Measurements from ENCODE around the gene MLH1.

The MLH1 gene

DNA sequence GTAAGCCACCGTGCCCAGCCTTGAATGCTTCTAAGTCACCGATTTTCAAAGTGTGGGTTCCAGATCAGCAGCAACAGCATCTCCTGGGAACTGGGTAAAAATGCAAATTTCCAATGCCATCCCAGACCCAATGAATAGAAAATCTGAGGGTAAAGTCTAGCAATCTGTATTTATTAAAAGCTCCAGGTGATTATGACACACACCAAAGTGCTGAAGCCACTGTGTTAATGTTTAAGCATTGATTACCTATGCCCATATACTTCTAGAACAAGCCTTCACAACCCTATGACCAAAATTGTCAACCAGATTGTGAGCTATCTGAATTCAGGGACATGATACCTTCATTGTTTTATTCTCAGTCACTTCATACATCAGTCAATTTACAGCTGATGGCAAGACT lies 94.6 kb downstream of the MLH1 start:
- no peak for TF ChIP-seq FOXP2 (optimal IDR thresholded peaks at IDR 0.05; ENCODE audit: borderline replicate concordance, extremely low read depth, extremely low read length, insufficient read depth)
- no peak for TF ChIP-seq POLR2AphosphoS5 (IDR thresholded peaks at IDR 0.05; ENCODE audit: low read depth, low read length)
- TF ChIP-seq SIN3A (IDR thresholded peaks at IDR 0.05; ENCODE audit: borderline replicate concordance, insufficient read depth, low read length), result no peak
- TF ChIP-seq TAF1 (IDR thresholded peaks at IDR 0.05; ENCODE audit: borderline replicate concordance, insufficient read depth, low read length), result no peak
- TF ChIP-seq, protein P1, sequence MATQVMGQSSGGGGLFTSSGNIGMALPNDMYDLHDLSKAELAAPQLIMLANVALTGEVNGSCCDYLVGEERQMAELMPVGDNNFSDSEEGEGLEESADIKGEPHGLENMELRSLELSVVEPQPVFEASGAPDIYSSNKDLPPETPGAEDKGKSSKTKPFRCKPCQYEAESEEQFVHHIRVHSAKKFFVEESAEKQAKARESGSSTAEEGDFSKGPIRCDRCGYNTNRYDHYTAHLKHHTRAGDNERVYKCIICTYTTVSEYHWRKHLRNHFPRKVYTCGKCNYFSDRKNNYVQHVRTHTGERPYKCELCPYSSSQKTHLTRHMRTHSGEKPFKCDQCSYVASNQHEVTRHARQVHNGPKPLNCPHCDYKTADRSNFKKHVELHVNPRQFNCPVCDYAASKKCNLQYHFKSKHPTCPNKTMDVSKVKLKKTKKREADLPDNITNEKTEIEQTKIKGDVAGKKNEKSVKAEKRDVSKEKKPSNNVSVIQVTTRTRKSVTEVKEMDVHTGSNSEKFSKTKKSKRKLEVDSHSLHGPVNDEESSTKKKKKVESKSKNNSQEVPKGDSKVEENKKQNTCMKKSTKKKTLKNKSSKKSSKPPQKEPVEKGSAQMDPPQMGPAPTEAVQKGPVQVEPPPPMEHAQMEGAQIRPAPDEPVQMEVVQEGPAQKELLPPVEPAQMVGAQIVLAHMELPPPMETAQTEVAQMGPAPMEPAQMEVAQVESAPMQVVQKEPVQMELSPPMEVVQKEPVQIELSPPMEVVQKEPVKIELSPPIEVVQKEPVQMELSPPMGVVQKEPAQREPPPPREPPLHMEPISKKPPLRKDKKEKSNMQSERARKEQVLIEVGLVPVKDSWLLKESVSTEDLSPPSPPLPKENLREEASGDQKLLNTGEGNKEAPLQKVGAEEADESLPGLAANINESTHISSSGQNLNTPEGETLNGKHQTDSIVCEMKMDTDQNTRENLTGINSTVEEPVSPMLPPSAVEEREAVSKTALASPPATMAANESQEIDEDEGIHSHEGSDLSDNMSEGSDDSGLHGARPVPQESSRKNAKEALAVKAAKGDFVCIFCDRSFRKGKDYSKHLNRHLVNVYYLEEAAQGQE (IDR thresholded peaks at IDR 0.05; ENCODE audit: insufficient read depth in 1 of 2, low read depth in 2 of 2, low read length in 2 of 2), result no peak

DNA sequence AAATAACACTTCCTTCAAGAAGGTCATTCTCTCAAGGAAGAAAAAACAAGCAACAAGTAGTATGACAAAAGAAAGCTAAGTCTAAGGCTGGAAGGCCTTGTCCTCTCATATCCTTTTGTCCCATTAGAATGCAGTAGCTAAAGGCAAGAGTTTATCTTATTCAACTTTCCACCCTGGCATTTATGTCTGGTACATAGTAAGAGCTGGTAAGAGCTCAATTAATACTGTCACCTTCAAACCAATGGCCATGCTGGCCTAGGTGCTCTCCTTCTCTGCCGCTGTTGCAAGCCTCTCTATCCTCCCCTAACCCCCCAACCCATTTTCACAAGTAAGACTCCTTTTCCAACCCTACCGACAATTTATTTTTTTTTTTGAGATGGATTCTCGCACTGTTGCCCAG lies 99.2 kb downstream of the MLH1 start:
- TF ChIP-seq POLR2AphosphoS5 (IDR thresholded peaks at IDR 0.05; ENCODE audit: low read depth, low read length) (no peak), FOXP2 (optimal IDR thresholded peaks at IDR 0.05; ENCODE audit: borderline replicate concordance, extremely low read depth, extremely low read length, insufficient read depth) (no peak), TAF1 (IDR thresholded peaks at IDR 0.05; ENCODE audit: borderline replicate concordance, insufficient read depth, low read length) (no peak), SIN3A (IDR thresholded peaks at IDR 0.05; ENCODE audit: borderline replicate concordance, insufficient read depth, low read length) (no peak)
- TF ChIP-seq, protein P1 (IDR thresholded peaks at IDR 0.05; ENCODE audit: insufficient read depth in 1 of 2, low read depth in 2 of 2, low read length in 2 of 2), result no peak

DNA sequence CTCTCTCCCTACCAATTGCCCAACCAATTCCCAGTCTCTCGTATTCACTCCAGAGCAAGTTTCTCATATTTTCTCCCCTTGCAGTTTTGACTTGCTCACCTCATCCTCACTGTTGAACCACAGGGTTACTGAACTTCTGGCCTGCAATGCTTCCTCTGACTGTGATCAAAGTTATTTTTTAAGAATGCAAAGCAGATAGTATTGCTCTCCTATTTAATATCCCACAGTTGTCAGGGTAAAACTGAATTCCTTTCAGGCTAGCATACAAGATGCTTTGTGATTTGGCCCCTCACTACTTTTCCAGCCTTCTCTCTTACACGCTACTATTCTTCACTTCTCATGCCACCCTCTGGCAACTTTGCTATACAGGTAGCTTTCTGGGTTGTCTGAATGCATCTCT lies 100.2 kb downstream of the MLH1 start:
- TF ChIP-seq SIN3A (IDR thresholded peaks at IDR 0.05; ENCODE audit: borderline replicate concordance, insufficient read depth, low read length) (no peak), TAF1 (IDR thresholded peaks at IDR 0.05; ENCODE audit: borderline replicate concordance, insufficient read depth, low read length) (no peak), FOXP2 (optimal IDR thresholded peaks at IDR 0.05; ENCODE audit: borderline replicate concordance, extremely low read depth, extremely low read length, insufficient read depth) (no peak), POLR2AphosphoS5 (IDR thresholded peaks at IDR 0.05; ENCODE audit: low read depth, low read length) (no peak)
- TF ChIP-seq, protein P1 (IDR thresholded peaks at IDR 0.05; ENCODE audit: insufficient read depth in 1 of 2, low read depth in 2 of 2, low read length in 2 of 2), result no peak

DNA sequence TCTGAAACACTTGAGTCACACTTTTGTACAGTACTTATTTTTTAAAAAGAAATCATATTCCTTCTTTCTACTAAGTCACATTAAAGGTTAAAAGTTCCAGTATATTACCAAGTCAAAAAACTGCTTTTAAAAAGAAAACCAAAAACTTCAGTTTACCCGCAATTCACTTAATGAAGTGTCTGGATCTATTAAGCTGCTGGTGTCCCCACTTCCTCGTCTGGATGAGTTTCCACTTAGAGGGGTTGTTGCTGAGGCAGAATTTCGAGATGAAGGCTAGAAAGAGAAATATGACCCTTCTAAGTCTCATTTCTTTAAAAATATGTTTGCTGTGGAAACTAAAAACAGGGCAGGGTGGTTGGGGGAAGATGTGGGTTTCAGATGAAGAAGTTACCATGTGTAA lies 101.3 kb downstream of the MLH1 start:
- TF ChIP-seq, protein P1 (IDR thresholded peaks at IDR 0.05; ENCODE audit: insufficient read depth in 1 of 2, low read depth in 2 of 2, low read length in 2 of 2), result no peak
- TF ChIP-seq TAF1 (IDR thresholded peaks at IDR 0.05; ENCODE audit: borderline replicate concordance, insufficient read depth, low read length), result no peak
- no peak for TF ChIP-seq SIN3A (IDR thresholded peaks at IDR 0.05; ENCODE audit: borderline replicate concordance, insufficient read depth, low read length)
- TF ChIP-seq POLR2AphosphoS5 (IDR thresholded peaks at IDR 0.05; ENCODE audit: low read depth, low read length), result no peak
- no peak for TF ChIP-seq FOXP2 (optimal IDR thresholded peaks at IDR 0.05; ENCODE audit: borderline replicate concordance, extremely low read depth, extremely low read length, insufficient read depth)

DNA sequence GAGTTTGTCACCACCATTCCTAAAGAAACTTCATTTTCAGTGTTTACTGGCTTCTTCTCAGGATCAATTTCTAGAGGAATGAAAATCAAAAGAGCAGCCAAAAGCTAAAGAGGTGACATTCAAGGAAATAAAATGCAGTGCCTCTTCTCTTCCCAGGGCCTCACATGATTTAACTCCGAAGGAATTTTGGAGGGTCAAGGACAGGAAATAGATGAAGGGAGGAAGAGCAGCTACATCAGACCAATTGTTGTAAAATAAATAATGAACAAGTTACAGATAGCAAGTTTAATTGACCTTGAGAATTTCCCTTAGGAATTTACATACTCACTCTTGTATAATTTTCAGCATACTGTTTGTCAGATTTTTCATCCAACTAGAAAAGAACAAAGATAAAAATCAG lies 103.0 kb downstream of the MLH1 start:
- TF ChIP-seq, protein P1 (IDR thresholded peaks at IDR 0.05; ENCODE audit: insufficient read depth in 1 of 2, low read depth in 2 of 2, low read length in 2 of 2), result no peak
- no peak for TF ChIP-seq TAF1 (IDR thresholded peaks at IDR 0.05; ENCODE audit: borderline replicate concordance, insufficient read depth, low read length)
- no peak for TF ChIP-seq FOXP2 (optimal IDR thresholded peaks at IDR 0.05; ENCODE audit: borderline replicate concordance, extremely low read depth, extremely low read length, insufficient read depth)
- no peak for TF ChIP-seq SIN3A (IDR thresholded peaks at IDR 0.05; ENCODE audit: borderline replicate concordance, insufficient read depth, low read length)
- TF ChIP-seq POLR2AphosphoS5 (IDR thresholded peaks at IDR 0.05; ENCODE audit: low read depth, low read length), result no peak
